HepG2 (cell line): ENCODE results near the gene MYRIP. TPM values are rescaled to one million over a fixed set of nuclear protein-coding genes. Genes with fewer than 3 reads are reported as not detected.

Experiments
- ATAC-seq: fragments of 200-7000 bp; cut with Tn5 transposase; 3 replicates; pipeline ENCODE4 v1.9.1; 2020; ENCODE audit warnings: mild to moderate bottlenecking, moderate library complexity
- BruUV-seq: library from RNA; stranded (reverse); fragments of 400-500 nt; replicated peaks from 2 replicates; lab custom pipeline; 2021; lab: Mats Ljungman, UMichigan
- CTCF ChIA-PET: fragments of 300-600 bp; formaldehyde crosslinking; extraction: SDS; loops from one replicate; lab custom pipeline; 2021; ENCODE audit warnings: low total read pairs, inconsistent platforms, low intra/inter-chr PET ratio; lab: Yijun Ruan, JAX
- POLR2A ChIA-PET: fragments of 350-600 bp; sonication (Branson Sonifier 250); formaldehyde crosslinking; loops from one replicate; lab custom pipeline; 2020; ENCODE audit warnings: antibody characterized with exemption, inconsistent platforms; lab: Yijun Ruan, JAX
- DNase-seq: peaks from one replicate; pipeline ENCODE4 v3.0.0-alpha.2; 2015; ENCODE audit warnings: low spot score
- FAIRE-seq: peaks from 3 replicates; lab custom pipeline; 2011; peaks lifted over from hg19 to GRCh38; lab: Jason Lieb, UNC
- H2AFZ ChIP-seq: one replicate; pipeline ENCODE4 v1.6.1; 2011; ENCODE audit warnings: low read length, inconsistent platforms
- H3K27ac ChIP-seq: fragments of 300-600 bp; 3 replicates; pipeline ENCODE4 v1.8.0; 2011; ENCODE audit warnings: mixed run types, mild to moderate bottlenecking, mixed read lengths, low read length, inconsistent platforms; ENCODE audit not compliant: insufficient read depth; ENCODE audit errors: extremely low read length
- H3K27me3 ChIP-seq, 2 experiments: fragments of 200-600 bp in 1 of 2; 2 replicates in 1 of 2; 3 replicates in 1 of 2; pipeline versions ENCODE4 v1.6.0 to v1.8.0; 2011; ENCODE audit warnings: low read length in 2 of 2, mild to moderate bottlenecking in 2 of 2, moderate library complexity in 2 of 2, inconsistent platforms in 1 of 2; ENCODE audit not compliant: insufficient read depth in 2 of 2, control insufficient read depth in 1 of 2
- H3K36me3 ChIP-seq, 2 experiments: fragments of 200-600 bp in 1 of 2; replicated peaks in 1 of 2; 2 replicates in 1 of 2; 3 replicates in 1 of 2; pipeline versions ENCODE4 v1.5.1 to v1.8.0; 2011; ENCODE audit warnings: low read length in 2 of 2, inconsistent platforms in 1 of 2; ENCODE audit not compliant: insufficient read depth in 2 of 2, control insufficient read depth in 1 of 2
- H3K4me1 ChIP-seq: 2 replicates; pipeline ENCODE4 v1.5.1; 2012; ENCODE audit warnings: low read length, inconsistent platforms; ENCODE audit not compliant: insufficient read depth
- H3K4me2 ChIP-seq: 2 replicates; pipeline ENCODE4 v1.6.0; 2011; ENCODE audit warnings: low read depth, low read length, inconsistent platforms
- H3K4me3 ChIP-seq, 3 experiments: fragments of 200-600 bp in 1 of 3; sonication (generic), shearing (Covaris generic) in 1 of 3; replicated peaks in 1 of 3; 2 replicates each; pipeline ENCODE4 v1.5.1; 2011 to 2016; ENCODE audit warnings: low read length in 3 of 3, inconsistent platforms in 2 of 3, low read depth in 2 of 3, mild to moderate bottlenecking in 2 of 3, control low read depth in 1 of 3, mixed read lengths in 1 of 3; ENCODE audit not compliant: insufficient read depth in 1 of 3
- H3K79me2 ChIP-seq: one replicate; pipeline ENCODE4 v1.6.1; 2011; ENCODE audit warnings: low read length, inconsistent platforms; ENCODE audit not compliant: insufficient read depth
- H3K9ac ChIP-seq: 2 replicates; pipeline ENCODE4 v1.6.0; 2011; ENCODE audit warnings: mild to moderate bottlenecking, low read depth, low read length, inconsistent platforms; ENCODE audit not compliant: insufficient read depth
- H3K9me3 ChIP-seq: 2 replicates; pipeline ENCODE4 v1.5.1; 2012; ENCODE audit warnings: mild to moderate bottlenecking, low read length
- H4K20me1 ChIP-seq: 2 replicates; pipeline ENCODE4 v1.6.0; 2011; ENCODE audit warnings: inconsistent platforms, mild to moderate bottlenecking, low read length, moderate library complexity; ENCODE audit not compliant: insufficient read depth
- ARNTL ChIP-seq: sonication (generic); formaldehyde crosslinking; IDR thresholded peaks from 2 replicates; pipeline ENCODE4 v1.4.0; 2020; ENCODE audit warnings: mild to moderate bottlenecking, missing genetic modification reagents
- ETV5 ChIP-seq: IDR thresholded peaks from 2 replicates; pipeline ENCODE4 v1.6.1; 2018; ENCODE audit warnings: missing biosample characterization, missing genetic modification reagents, inconsistent platforms, borderline replicate concordance
- MED8 ChIP-seq: sonication (generic); formaldehyde crosslinking; IDR thresholded peaks from 2 replicates; pipeline ENCODE4 v1.8.1; 2023; ENCODE audit warnings: mild to moderate bottlenecking, missing genetic modification reagents; ENCODE audit not compliant: insufficient replicate concordance
- MEIS2 ChIP-seq: sonication (generic); formaldehyde crosslinking; IDR thresholded peaks from 2 replicates; pipeline ENCODE4 v1.9.0; 2021; ENCODE audit warnings: mild to moderate bottlenecking, missing genetic modification reagents
- REPIN1 ChIP-seq: sonication (generic); formaldehyde crosslinking; IDR thresholded peaks from 2 replicates; pipeline ENCODE4 v1.8.0; 2022; ENCODE audit warnings: missing genetic modification reagents, low read depth, mild to moderate bottlenecking, borderline replicate concordance
- RXRA ChIP-seq: sonication (generic); formaldehyde crosslinking; IDR thresholded peaks from 2 replicates; pipeline ENCODE4 v1.5.1; 2020; ENCODE audit warnings: missing genetic modification reagents
- SMARCC2 ChIP-seq: fragments of 450-650 bp; IDR thresholded peaks from 2 replicates; pipeline ENCODE4 v1.6.1; 2017; ENCODE audit warnings: antibody characterized with exemption, mild to moderate bottlenecking
- TEAD3 ChIP-seq: optimal IDR thresholded peaks from 2 replicates; pipeline ENCODE3; 2016; ENCODE audit warnings: borderline replicate concordance
- U2AF1 ChIP-seq: fragments of 200-400 bp; formaldehyde crosslinking; optimal IDR thresholded peaks from 2 replicates; pipeline ENCODE3; 2017; ENCODE audit warnings: mild to moderate bottlenecking, low read depth, low read length
- ZMYM3 ChIP-seq: sonication (generic); formaldehyde crosslinking; IDR thresholded peaks from 2 replicates; pipeline ENCODE4 v1.5.1; 2020; ENCODE audit warnings: mild to moderate bottlenecking, missing genetic modification reagents
- ZNF607 ChIP-seq: sonication (generic); formaldehyde crosslinking; IDR thresholded peaks from 2 replicates; pipeline ENCODE4 v1.5.1; 2020; ENCODE audit warnings: missing genetic modification reagents, mild to moderate bottlenecking, borderline replicate concordance
- ZNF737 ChIP-seq: sonication (generic); formaldehyde crosslinking; IDR thresholded peaks from 2 replicates; pipeline ENCODE4 v1.5.0; 2020; ENCODE audit warnings: missing genetic modification reagents, mild to moderate bottlenecking, borderline replicate concordance
- WGBS: methylation state at CpG from one replicate; pipeline ENCODE4 v1.1.6; 2017; ENCODE audit warnings: low lambda C conversion rate; 5-methylcytosine and 5-hydroxymethylcytosine counted together
- in situ Hi-C: cut with HindIII; loops from 2 replicates; pipeline ENCODE4 v1.10.0; 2017; ENCODE audit warnings: low pct_unique_long_range_greater_than_20kb; ENCODE audit not compliant: extremely low pct_ligation_motif_present
- intact Hi-C: fragments of 100-400 bp; cut with micrococcal nuclease; formaldehyde crosslinking; loops from one replicate; pipeline ENCODE4 v1.10.0; 2022; ENCODE audit not compliant: unreplicated experiment
- polyA plus RNA-seq, 8 experiments: library from polyadenylated mRNA; depleted of rRNA in 3 of 8; stranded (reverse) in 7 of 8; unstranded in 1 of 8; fragments of >200 nt; fragmentation: Illumina TruSeq in 4 of 8; extraction: Trizol in 4 of 8; gene quantifications; 2 replicates each; pipeline versions ENCODE4 v1.2.1 to v1.2.3, GENCODE V29; 2011 to 2016; ENCODE audit warnings: low read depth in 4 of 8, missing spikeins in 1 of 8, mixed read lengths in 1 of 8; ENCODE audit not compliant: insufficient read depth in 1 of 8
- total RNA-seq, 5 experiments: library from RNA; depleted of rRNA; stranded (reverse); fragments of >200 nt; fragmentation: Illumina TruSeq; extraction: Trizol; gene quantifications; 2 replicates each; pipeline ENCODE4 v1.2.3, GENCODE V29; 2016; ENCODE audit warnings: low read depth in 1 of 5
- TF ChIP-seq, protein P1 (sequence below): sonication (generic); formaldehyde crosslinking; IDR thresholded peaks from 2 replicates; pipeline ENCODE4 v1.4.0; 2020; ENCODE audit warnings: mild to moderate bottlenecking, missing genetic modification reagents
- TF ChIP-seq, protein P2 (sequence below): sonication (generic); formaldehyde crosslinking; IDR thresholded peaks from 2 replicates; pipeline ENCODE4 v1.5.1; 2020; ENCODE audit warnings: mild to moderate bottlenecking, missing genetic modification reagents
- TF ChIP-seq, protein P3 (sequence below): sonication (generic); formaldehyde crosslinking; IDR thresholded peaks from 2 replicates; pipeline ENCODE4 v1.8.0; 2022; ENCODE audit warnings: mild to moderate bottlenecking, missing genetic modification reagents, moderate library complexity

Gene MYRIP
- total and polyA plus RNA-seq, 2 of the 13 experiments (the other 11 are each of a cell fraction or from before 2014, with no cell fraction given), result 0.64 to 0.84 TPM

DNA sequence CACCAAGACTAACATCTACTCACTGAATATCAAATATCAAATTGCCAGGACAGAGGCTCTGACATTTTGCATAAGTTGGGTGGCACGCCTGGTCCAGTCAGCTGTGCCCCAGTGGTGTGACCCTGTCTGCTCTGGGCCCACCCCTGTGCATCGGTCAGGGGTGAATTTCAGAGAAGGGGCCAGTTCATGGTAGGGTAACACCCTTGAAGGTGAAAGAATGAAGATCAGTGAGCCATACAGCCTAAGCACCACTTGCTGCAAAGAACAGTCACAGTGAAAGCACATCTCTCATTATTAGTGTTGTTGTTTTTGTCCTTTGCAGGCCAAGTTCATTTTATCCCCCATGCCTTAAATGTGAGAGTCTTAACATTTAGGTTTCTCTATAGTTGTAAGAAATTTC, 86.8 kb downstream of the MYRIP start:
- ATAC-seq, result no peak
- in situ Hi-C loops, result no loop called here

More for the DNA sequence above, 86.8 kb downstream of the MYRIP start:
- H3K27ac ChIP-seq, result no peak overlapping the region
- no peaks in the 10 kb centered on the region for H3K27me3 ChIP-seq
- H3K36me3 ChIP-seq, result no peaks in the 10 kb centered on the region
- POLR2A ChIA-PET, result no interaction called here
- intact Hi-C loops, result no loop called here
- DNase-seq (no peak), FAIRE-seq (no peak)
- no peak overlapping the region for H3K4me2 ChIP-seq
- WGBS, result 100% methylated on average over 1 of the region's 2 CpGs
- no TSS peak for BruUV-seq
- no peak overlapping the region for H3K9ac ChIP-seq
- no peaks in the 10 kb centered on the region for H3K79me2 ChIP-seq
- no peak for TF ChIP-seq TEAD3 (CRISPR knock-in tag)
- no peak for TF ChIP-seq ZNF737 (CRISPR knock-in tag)
- TF ChIP-seq MED8 (CRISPR knock-in tag), result no peak
- no peak for TF ChIP-seq SMARCC2
- TF ChIP-seq RXRA (CRISPR knock-in tag), result no peak
- TF ChIP-seq ZNF607, result no peak
- no peak for TF ChIP-seq ARNTL (CRISPR knock-in tag)
- TF ChIP-seq, protein P1, sequence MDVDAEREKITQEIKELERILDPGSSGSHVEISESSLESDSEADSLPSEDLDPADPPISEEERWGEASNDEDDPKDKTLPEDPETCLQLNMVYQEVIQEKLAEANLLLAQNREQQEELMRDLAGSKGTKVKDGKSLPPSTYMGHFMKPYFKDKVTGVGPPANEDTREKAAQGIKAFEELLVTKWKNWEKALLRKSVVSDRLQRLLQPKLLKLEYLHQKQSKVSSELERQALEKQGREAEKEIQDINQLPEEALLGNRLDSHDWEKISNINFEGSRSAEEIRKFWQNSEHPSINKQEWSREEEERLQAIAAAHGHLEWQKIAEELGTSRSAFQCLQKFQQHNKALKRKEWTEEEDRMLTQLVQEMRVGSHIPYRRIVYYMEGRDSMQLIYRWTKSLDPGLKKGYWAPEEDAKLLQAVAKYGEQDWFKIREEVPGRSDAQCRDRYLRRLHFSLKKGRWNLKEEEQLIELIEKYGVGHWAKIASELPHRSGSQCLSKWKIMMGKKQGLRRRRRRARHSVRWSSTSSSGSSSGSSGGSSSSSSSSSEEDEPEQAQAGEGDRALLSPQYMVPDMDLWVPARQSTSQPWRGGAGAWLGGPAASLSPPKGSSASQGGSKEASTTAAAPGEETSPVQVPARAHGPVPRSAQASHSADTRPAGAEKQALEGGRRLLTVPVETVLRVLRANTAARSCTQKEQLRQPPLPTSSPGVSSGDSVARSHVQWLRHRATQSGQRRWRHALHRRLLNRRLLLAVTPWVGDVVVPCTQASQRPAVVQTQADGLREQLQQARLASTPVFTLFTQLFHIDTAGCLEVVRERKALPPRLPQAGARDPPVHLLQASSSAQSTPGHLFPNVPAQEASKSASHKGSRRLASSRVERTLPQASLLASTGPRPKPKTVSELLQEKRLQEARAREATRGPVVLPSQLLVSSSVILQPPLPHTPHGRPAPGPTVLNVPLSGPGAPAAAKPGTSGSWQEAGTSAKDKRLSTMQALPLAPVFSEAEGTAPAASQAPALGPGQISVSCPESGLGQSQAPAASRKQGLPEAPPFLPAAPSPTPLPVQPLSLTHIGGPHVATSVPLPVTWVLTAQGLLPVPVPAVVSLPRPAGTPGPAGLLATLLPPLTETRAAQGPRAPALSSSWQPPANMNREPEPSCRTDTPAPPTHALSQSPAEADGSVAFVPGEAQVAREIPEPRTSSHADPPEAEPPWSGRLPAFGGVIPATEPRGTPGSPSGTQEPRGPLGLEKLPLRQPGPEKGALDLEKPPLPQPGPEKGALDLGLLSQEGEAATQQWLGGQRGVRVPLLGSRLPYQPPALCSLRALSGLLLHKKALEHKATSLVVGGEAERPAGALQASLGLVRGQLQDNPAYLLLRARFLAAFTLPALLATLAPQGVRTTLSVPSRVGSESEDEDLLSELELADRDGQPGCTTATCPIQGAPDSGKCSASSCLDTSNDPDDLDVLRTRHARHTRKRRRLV (CRISPR knock-in tag), result no peak
- no peak for TF ChIP-seq REPIN1 (CRISPR knock-in tag)
- TF ChIP-seq, protein P2, sequence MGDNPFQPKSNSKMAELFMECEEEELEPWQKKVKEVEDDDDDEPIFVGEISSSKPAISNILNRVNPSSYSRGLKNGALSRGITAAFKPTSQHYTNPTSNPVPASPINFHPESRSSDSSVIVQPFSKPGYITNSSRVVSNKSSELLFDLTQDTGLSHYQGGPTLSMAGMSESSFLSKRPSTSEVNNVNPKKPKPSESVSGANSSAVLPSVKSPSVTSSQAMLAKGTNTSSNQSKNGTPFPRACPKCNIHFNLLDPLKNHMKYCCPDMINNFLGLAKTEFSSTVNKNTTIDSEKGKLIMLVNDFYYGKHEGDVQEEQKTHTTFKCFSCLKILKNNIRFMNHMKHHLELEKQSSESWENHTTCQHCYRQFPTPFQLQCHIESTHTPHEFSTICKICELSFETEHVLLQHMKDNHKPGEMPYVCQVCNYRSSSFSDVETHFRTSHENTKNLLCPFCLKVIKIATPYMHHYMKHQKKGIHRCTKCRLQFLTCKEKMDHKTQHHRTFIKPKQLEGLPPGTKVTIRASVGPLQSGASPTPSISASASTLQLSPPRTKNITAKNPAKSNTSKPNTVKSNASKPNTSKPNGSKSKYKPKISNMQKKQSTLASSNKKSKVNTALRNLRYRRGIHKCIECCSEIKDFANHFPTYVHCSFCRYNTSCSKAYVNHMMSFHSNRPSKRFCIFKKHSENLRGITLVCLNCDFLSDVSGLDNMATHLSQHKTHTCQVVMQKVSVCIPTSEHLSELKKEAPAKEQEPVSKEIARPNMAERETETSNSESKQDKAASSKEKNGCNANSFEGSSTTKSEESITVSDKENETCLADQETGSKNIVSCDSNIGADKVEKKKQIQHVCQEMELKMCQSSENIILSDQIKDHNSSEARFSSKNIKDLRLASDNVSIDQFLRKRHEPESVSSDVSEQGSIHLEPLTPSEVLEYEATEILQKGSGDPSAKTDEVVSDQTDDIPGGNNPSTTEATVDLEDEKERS, result no peak
- no peak for TF ChIP-seq MEIS2
- no peak for TF ChIP-seq ETV5 (CRISPR knock-in tag)
- TF ChIP-seq ZMYM3 (CRISPR knock-in tag), result no peak
- TF ChIP-seq, protein P3, sequence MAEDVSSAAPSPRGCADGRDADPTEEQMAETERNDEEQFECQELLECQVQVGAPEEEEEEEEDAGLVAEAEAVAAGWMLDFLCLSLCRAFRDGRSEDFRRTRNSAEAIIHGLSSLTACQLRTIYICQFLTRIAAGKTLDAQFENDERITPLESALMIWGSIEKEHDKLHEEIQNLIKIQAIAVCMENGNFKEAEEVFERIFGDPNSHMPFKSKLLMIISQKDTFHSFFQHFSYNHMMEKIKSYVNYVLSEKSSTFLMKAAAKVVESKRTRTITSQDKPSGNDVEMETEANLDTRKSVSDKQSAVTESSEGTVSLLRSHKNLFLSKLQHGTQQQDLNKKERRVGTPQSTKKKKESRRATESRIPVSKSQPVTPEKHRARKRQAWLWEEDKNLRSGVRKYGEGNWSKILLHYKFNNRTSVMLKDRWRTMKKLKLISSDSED (CRISPR knock-in tag), result no peak
- no peak for TF ChIP-seq U2AF1
- TF ChIP-seq, all 625 proteins: peak for 0
- H2AFZ ChIP-seq, result no peak overlapping the region
- no peaks in the 10 kb centered on the region for H4K20me1 ChIP-seq
- no peaks in the 10 kb centered on the region for H3K9me3 ChIP-seq
- CTCF ChIA-PET, result no interaction called here
- H3K4me1 ChIP-seq, result peaks cover 7% of the 10 kb centered on the region
- no peak overlapping the region for H3K4me3 ChIP-seq
